ENCODE measurements around the gene SH3RF1.
"Not testable (repeated sequence)": the region's sequence is repeated elsewhere in the genome, so short reads cannot be mapped to it uniquely, and the experiment has no call there.

SH3RF1 gene

GRCh38 chr4:169222761-169223160 is 48.0 kb downstream of the SH3RF1 start:
- no peak for DNase-seq

- DNase-seq: no peak
These were observed 49.1 kb downstream of the SH3RF1 start for GRCh38 chr4:169221662-169222061.

- DNase-seq: no peak
These were observed 49.8 kb downstream of the SH3RF1 start for GRCh38 chr4:169220854-169221411.

- no peak for DNase-seq
These were observed 50.3 kb downstream of the SH3RF1 start for GRCh38 chr4:169220447-169220846.

GRCh38 chr4:169219440-169219839 is 51.3 kb downstream of the SH3RF1 start:
- no peak for DNase-seq

GRCh38 chr4:169215656-169216055 is 55.1 kb downstream of the SH3RF1 start:
- no peak for DNase-seq

- no peak for DNase-seq
These were observed 57.8 kb downstream of the SH3RF1 start for GRCh38 chr4:169212981-169213380.

- no peak for DNase-seq
These were observed 60.1 kb downstream of the SH3RF1 start for GRCh38 chr4:169210504-169211118.

GRCh38 chr4:169209388-169209883 is 61.3 kb downstream of the SH3RF1 start:
- no peak for DNase-seq

- DNase-seq: no peak
These were observed 62.2 kb downstream of the SH3RF1 start for GRCh38 chr4:169208516-169208915.

GRCh38 chr4:169208090-169208455 is 62.7 kb downstream of the SH3RF1 start:
- DNase-seq: no peak

GRCh38 chr4:169207436-169208089 is 63.2 kb downstream of the SH3RF1 start:
- no peak for DNase-seq

- DNase-seq: no peak
These were observed 65.0 kb downstream of the SH3RF1 start for GRCh38 chr4:169205744-169206080.

- DNase-seq: no peak
These were observed 65.5 kb downstream of the SH3RF1 start for GRCh38 chr4:169205075-169205743.

- DNase-seq: no peak
These were observed 66.9 kb downstream of the SH3RF1 start for GRCh38 chr4:169203891-169204290.

GRCh38 chr4:169203278-169203677 is 67.5 kb downstream of the SH3RF1 start:
- DNase-seq: not testable (repeated sequence)

GRCh38 chr4:169202878-169203277 is 67.9 kb downstream of the SH3RF1 start:
- DNase-seq: no peak

GRCh38 chr4:169202145-169202699 is 68.5 kb downstream of the SH3RF1 start:
- no peak for DNase-seq

- DNase-seq: no peak
These were observed 69.3 kb downstream of the SH3RF1 start for GRCh38 chr4:169201222-169202144.

- DNase-seq: no peak
These were observed 70.3 kb downstream of the SH3RF1 start for GRCh38 chr4:169200361-169201030.

- DNase-seq: no peak
These were observed 71.6 kb downstream of the SH3RF1 start for GRCh38 chr4:169199184-169199583.

GRCh38 chr4:169198167-169198566 is 72.6 kb downstream of the SH3RF1 start:
- DNase-seq: no peak
